Testis (tissue), 2 donors: ENCODE measurements around the gene SLC6A8.

ENCODE experiments used
- POLR2A ChIP-seq: fragments of 450-650 bp; IDR thresholded peaks from one replicate; pipeline ENCODE4 v1.6.1; 2017; ENCODE audit warnings: antibody characterized with exemption, mild to moderate bottlenecking, moderate library complexity
- TF ChIP-seq, protein P1 (sequence below), 3 experiments: fragments of 450-650 bp in 2 of 3; fragments of 200-600 bp in 1 of 3; sonication (generic) in 1 of 3; IDR thresholded peaks; one replicate each; pipeline ENCODE4 v1.5.1; 2016 to 2019; ENCODE audit warnings: antibody characterized with exemption in 3 of 3, mild to moderate bottlenecking in 2 of 3, moderate library complexity in 1 of 3

GRCh38 chrX:153697924-153698865 lies 10.5 kb downstream of the SLC6A8 start:
- TF ChIP-seq, protein P1, sequence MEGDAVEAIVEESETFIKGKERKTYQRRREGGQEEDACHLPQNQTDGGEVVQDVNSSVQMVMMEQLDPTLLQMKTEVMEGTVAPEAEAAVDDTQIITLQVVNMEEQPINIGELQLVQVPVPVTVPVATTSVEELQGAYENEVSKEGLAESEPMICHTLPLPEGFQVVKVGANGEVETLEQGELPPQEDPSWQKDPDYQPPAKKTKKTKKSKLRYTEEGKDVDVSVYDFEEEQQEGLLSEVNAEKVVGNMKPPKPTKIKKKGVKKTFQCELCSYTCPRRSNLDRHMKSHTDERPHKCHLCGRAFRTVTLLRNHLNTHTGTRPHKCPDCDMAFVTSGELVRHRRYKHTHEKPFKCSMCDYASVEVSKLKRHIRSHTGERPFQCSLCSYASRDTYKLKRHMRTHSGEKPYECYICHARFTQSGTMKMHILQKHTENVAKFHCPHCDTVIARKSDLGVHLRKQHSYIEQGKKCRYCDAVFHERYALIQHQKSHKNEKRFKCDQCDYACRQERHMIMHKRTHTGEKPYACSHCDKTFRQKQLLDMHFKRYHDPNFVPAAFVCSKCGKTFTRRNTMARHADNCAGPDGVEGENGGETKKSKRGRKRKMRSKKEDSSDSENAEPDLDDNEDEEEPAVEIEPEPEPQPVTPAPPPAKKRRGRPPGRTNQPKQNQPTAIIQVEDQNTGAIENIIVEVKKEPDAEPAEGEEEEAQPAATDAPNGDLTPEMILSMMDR (IDR thresholded peaks at IDR 0.05) = no peak
- no peak for TF ChIP-seq POLR2A
